Kidney (tissue), 14 donors: ENCODE measurements around the gene CTNND2. TPM values are rescaled to one million over a fixed set of nuclear protein-coding genes. Genes with fewer than 3 reads are reported as not detected.
A peak's percentile ranks its signal among the peaks of the same experiment; 100 is the strongest.
"Not testable (repeated sequence)": the region's sequence is repeated elsewhere in the genome, so short reads cannot be mapped to it uniquely, and the experiment has no call there.

Source experiments
- DNase-seq, 5 donors: peaks; one replicate each; pipeline ENCODE4 v3.0.0-alpha.2; 2013 to 2020
- FAIRE-seq: peaks from 2 replicates; lab custom pipeline; 2012; peaks lifted over from hg19 to GRCh38; lab: Jason Lieb, UNC
- H3K27ac ChIP-seq, 2 donors: one replicate each; pipeline ENCODE4 v1.7.0; 2013; ENCODE audit warnings: low read depth in 2 of 2, low read length in 2 of 2, inconsistent platforms in 1 of 2
- H3K27me3 ChIP-seq: one replicate; pipeline ENCODE4 v1.7.1; 2013; ENCODE audit warnings: low read length, inconsistent platforms; ENCODE audit not compliant: control insufficient read depth, insufficient read depth
- H3K36me3 ChIP-seq, 3 donors: one replicate each; pipeline versions ENCODE4 v1.7.0 to v1.7.1; 2013; ENCODE audit warnings: low read length in 3 of 3, control low read depth in 1 of 3, inconsistent platforms in 1 of 3; ENCODE audit not compliant: insufficient read depth in 3 of 3, control insufficient read depth in 2 of 3
- H3K4me1 ChIP-seq, 3 donors: one replicate each; pipeline versions ENCODE4 v1.7.0 to v1.7.1; 2013; ENCODE audit warnings: low read length in 3 of 3, inconsistent platforms in 1 of 3, low read depth in 1 of 3; ENCODE audit not compliant: control insufficient read depth in 2 of 3, insufficient read depth in 2 of 3
- H3K4me3 ChIP-seq, 3 donors: one replicate each; pipeline versions ENCODE4 v1.7.0 to v1.8.1; 2013; ENCODE audit warnings: low read length in 3 of 3, control low read depth in 1 of 3, inconsistent platforms in 1 of 3
- H3K9ac ChIP-seq, 3 donors: one replicate each; pipeline versions ENCODE4 v1.7.0 to v1.7.1; 2013; ENCODE audit warnings: low read length in 3 of 3, control low read depth in 1 of 3, inconsistent platforms in 1 of 3
- H3K9me3 ChIP-seq, 3 donors: one replicate each; pipeline versions ENCODE4 v1.7.0 to v1.7.1; 2013; ENCODE audit warnings: low read length in 3 of 3, control low read depth in 1 of 3, inconsistent platforms in 1 of 3; ENCODE audit not compliant: control insufficient read depth in 2 of 3, insufficient read depth in 1 of 3
- intact Hi-C: fragments of 100-400 bp; cut with DNase I; formaldehyde crosslinking; loops from one replicate; pipeline ENCODE4 v1.11.1; 2022
- polyA plus RNA-seq: library from polyadenylated mRNA; stranded (reverse); fragments of 350-450 nt; fragmentation: Illumina TruSeq; extraction: RNeasy Lipid Tissue Mini Kit (QIAGEN cat#74804); gene quantifications from one replicate; pipeline ENCODE4 v1.2.3, GENCODE V29; 2014; ENCODE audit warnings: low read depth, low replicate concordance; ENCODE audit not compliant: insufficient read depth
- total RNA-seq: library from RNA; stranded (reverse); fragmentation: NEBNext Ultra II Directional; extraction: Animal tissue kit (Norgen Biotek cat#: 25700); gene quantifications from one replicate; pipeline ENCODE4 v1.2.1, GENCODE V29; 2021
- TF ChIP-seq, protein P1 (sequence below): IDR thresholded peaks from 3 replicates; pipeline ENCODE4 v1.5.1; 2012; ENCODE audit warnings: mild to moderate bottlenecking, moderate library complexity, borderline replicate concordance; ENCODE audit not compliant: insufficient read depth; ENCODE audit errors: extremely low read depth
- donor health status: control.
- donor health status: control.
- donor health status: control.
- donor health status: control.
- donor health status: control.
- donor health status: DM: yes; HTN: yes; CAD: no.
- donor health status: Normal renal cell carcinoma (clear cell type).

Gene CTNND2
- total and polyA plus RNA-seq, 2 donors from 2014 or later = 0.15 to 0.79 TPM

GRCh38 chr5:11323761-11324160 lies 580.5 kb downstream of the CTNND2 start:
- Histone ChIP-seq H3K27me3 (no peaks in the 10 kb centered on the region), H3K27ac (peak overlapping the region in 1 of 2 donors; percentile 78), H3K4me3 (no peak overlapping the region), H3K4me1 (peaks cover 0 to 9% (median 3%) of the 10 kb centered on the region in 3 donors), H3K36me3 (no peaks in the 10 kb centered on the region), H3K9ac (no peak overlapping the region), H3K9me3 (no peaks in the 10 kb centered on the region)
- intact Hi-C loops = no loop called here
- no peak for DNase-seq
- TF ChIP-seq, protein P1, sequence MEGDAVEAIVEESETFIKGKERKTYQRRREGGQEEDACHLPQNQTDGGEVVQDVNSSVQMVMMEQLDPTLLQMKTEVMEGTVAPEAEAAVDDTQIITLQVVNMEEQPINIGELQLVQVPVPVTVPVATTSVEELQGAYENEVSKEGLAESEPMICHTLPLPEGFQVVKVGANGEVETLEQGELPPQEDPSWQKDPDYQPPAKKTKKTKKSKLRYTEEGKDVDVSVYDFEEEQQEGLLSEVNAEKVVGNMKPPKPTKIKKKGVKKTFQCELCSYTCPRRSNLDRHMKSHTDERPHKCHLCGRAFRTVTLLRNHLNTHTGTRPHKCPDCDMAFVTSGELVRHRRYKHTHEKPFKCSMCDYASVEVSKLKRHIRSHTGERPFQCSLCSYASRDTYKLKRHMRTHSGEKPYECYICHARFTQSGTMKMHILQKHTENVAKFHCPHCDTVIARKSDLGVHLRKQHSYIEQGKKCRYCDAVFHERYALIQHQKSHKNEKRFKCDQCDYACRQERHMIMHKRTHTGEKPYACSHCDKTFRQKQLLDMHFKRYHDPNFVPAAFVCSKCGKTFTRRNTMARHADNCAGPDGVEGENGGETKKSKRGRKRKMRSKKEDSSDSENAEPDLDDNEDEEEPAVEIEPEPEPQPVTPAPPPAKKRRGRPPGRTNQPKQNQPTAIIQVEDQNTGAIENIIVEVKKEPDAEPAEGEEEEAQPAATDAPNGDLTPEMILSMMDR = no peak
- no peak for FAIRE-seq

GRCh38 chr5:11322133-11322532 lies 582.1 kb downstream of the CTNND2 start:
- Histone ChIP-seq H3K36me3 (no peaks in the 10 kb centered on the region), H3K9ac (no peak overlapping the region), H3K9me3 (no peaks in the 10 kb centered on the region), H3K4me3 (no peak overlapping the region), H3K4me1 (peaks cover 0 to 9% (median 3%) of the 10 kb centered on the region in 3 donors), H3K27ac (no peak overlapping the region), H3K27me3 (no peaks in the 10 kb centered on the region)
- no peak for FAIRE-seq
- DNase-seq = no peak
- intact Hi-C loops = no loop called here
- TF ChIP-seq, protein P1 = no peak

DNA sequence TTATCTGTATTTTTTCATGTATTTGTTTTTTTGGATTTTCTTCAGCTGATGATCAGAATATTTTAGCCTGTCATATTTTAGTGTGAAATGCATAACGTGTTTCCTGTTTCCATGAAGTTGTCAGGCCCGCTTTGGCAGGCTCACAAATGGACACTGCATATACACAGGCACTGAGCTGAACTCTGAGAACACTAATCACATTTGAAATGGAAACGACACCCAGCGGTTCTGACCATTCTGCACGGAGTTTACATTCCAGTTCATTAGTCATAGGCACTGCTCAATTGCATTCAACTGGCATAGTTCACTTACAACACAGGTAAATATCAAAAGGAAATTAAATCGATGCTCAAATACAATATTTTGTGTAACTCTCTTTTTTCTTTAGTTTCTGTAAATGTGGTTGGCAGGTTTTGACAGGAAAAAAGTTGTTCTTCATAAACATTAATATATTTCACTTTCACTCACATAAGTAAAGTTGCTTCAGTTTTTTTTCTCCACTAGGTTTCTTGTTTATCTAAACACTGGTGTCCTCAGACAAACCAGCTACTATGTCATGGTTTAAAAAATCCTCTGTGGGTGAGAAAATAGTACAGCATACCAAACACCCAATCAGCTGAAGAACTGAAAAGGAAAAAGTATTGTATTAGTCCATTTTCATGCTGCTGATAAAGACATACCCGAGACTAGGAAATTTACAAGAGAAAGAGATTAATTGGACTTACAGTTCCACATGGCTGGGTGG lies 584.2 kb downstream of the CTNND2 start:
- no peaks in the 10 kb centered on the region for H3K27me3 ChIP-seq
- peak in 1 of 5 donors; percentile 26 for DNase-seq
- no peak overlapping the region for H3K4me3 ChIP-seq
- H3K36me3 ChIP-seq = no peaks in the 10 kb centered on the region
- TF ChIP-seq, protein P1 = no peak
- FAIRE-seq = no peak
- H3K9me3 ChIP-seq = no peaks in the 10 kb centered on the region
- intact Hi-C loops = no loop called here
- H3K4me1 ChIP-seq = peaks cover 0 to 9% (median 3%) of the 10 kb centered on the region in 3 donors
- H3K27ac ChIP-seq = no peak overlapping the region
- H3K9ac ChIP-seq = no peak overlapping the region

DNA sequence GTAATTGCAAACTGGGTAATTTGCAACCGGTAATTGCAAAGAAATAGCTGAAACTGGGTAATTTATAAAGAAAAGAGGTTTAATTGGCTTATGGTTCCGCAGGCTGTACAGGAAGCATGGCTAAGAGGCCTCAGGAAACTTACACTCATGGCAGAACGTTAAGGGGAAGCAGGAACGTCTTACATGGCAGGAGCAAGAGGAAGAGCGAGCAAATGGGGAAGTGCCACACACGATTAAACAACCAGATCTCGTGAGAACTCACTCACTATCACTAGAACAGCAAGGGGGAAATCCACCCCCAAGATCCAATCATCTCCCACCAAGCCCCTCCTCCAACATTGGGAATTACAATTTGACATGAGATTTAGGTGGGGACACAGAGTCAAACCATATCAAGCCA lies 590.6 kb downstream of the CTNND2 start:
- H3K27ac ChIP-seq, H3K4me3 ChIP-seq, intact Hi-C loops, H3K4me1 ChIP-seq, H3K27me3 ChIP-seq, H3K9ac ChIP-seq, FAIRE-seq, H3K9me3 ChIP-seq, DNase-seq, H3K36me3 ChIP-seq: not testable (repeated sequence)
